GM10266 (cell line): Measurements from ENCODE around the gene RUNX2.

Experiments used
- DNase-seq: peaks from one replicate; pipeline ENCODE4 v3.0.0; 2012; ENCODE audit errors: extremely low spot score
- TF ChIP-seq, protein P1 (sequence below): IDR thresholded peaks from 2 replicates; pipeline ENCODE4 v1.5.1; 2012; ENCODE audit warnings: mild to moderate bottlenecking, low read depth; ENCODE audit not compliant: control insufficient read depth, insufficient read depth; ENCODE audit errors: missing control alignments

Gene RUNX2

DNA sequence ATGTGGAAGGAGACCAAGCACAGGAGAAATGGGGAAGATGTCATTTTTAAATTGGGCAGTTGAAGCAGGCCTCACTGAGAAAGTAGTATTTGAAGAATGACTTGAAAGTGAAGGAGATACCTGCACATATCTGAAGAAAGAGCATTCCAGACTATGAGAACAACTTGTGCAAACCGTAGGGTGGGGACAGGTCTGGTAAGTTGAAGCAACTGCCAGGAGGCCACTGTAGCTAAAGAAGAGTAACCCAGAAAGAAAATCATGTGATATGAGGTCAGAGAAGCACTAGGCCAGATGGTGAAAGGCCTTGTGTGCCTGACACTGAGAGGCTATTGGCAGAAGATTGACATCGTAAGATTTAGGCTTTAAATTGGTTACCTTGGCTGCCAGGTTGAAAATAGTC is 54.3 kb downstream of the RUNX2 start:
- TF ChIP-seq, protein P1, sequence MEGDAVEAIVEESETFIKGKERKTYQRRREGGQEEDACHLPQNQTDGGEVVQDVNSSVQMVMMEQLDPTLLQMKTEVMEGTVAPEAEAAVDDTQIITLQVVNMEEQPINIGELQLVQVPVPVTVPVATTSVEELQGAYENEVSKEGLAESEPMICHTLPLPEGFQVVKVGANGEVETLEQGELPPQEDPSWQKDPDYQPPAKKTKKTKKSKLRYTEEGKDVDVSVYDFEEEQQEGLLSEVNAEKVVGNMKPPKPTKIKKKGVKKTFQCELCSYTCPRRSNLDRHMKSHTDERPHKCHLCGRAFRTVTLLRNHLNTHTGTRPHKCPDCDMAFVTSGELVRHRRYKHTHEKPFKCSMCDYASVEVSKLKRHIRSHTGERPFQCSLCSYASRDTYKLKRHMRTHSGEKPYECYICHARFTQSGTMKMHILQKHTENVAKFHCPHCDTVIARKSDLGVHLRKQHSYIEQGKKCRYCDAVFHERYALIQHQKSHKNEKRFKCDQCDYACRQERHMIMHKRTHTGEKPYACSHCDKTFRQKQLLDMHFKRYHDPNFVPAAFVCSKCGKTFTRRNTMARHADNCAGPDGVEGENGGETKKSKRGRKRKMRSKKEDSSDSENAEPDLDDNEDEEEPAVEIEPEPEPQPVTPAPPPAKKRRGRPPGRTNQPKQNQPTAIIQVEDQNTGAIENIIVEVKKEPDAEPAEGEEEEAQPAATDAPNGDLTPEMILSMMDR = no peak
- DNase-seq = no peak

DNA sequence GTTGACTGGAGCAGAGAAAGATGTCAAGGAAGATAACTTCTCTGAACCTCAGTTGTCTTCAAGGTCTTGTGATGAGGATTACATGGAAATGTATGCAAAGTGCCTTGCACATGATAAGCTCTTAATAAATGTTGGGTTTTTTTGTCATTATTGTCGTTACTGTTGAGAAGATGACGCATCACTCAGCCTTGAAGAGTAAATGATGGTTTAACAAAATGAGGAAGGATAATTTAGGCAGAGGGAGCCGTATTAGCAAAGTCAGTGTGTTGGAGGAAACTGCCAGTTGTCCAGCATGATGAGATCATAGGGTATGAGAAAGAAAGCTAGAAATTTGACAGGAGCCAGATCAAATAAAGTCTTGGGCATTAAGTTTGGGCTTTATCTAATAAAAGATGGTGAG is 58.4 kb downstream of the RUNX2 start:
- no peak for DNase-seq
- TF ChIP-seq, protein P1 = no peak

DNA sequence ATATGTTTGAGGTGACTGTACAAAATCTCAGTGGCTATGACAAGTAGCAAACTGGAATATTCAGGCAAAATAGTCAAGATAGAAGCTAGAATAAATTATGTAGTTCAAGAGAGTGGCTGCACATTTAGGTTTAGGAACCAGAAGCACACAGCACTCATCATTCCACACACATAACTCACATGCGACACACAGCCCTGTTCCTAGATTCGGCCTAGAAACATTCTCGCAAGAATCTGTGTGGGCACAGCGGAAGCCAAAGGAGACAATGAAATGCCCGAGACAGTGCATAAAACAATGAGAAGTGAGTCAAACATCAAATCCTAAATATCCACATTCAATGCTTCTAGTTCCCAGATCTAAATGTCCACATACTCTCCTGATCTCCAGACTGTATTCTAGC is 59.1 kb downstream of the RUNX2 start:
- no peak for DNase-seq
- TF ChIP-seq, protein P1 = no peak

DNA sequence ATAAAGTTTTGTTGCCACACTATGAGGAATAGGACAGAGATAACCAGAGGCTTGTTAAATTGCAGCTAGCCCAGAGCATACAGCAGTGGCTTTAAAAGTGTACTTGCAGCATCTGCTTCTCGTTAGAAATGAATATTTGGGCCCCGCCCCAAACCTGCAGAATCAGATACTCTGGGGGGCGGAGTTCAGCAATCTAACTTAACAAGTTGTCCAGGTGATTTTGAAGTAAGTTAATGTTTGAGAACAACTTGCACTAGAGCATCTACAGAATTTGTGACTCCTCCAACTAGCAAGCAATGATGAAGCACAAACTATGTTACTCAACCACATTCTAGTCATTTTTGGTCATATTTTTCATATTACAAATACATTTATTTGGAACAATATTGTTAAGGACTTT is 60.2 kb downstream of the RUNX2 start:
- TF ChIP-seq, protein P1 = no peak
- no peak for DNase-seq

DNA sequence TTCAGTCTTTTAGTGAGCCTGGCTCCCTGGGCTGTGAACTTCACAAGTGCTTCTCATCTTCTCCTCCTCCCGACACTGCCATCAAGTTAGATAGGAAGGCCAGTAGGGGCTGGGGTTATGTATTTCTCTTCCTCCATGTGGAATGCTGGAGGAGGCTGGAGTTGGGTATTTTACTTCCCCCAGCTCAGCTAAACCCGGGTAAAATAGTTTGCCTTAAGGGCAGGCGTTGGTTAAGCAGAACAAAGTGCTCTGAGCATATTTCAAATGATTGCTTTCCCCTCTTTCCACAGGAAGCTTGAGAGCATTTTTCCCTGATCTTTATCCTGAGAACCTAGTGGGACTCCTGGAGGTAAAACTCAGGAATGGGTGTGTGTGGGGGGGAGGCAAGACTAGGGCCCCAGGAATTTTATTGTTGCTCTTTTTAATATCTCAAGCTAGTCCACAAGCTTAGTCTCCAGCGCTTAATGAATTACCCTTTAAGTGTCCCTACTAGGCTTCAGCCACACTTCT is 66.5 kb downstream of the RUNX2 start:
- no peak for DNase-seq
- TF ChIP-seq, protein P1 = no peak

DNA sequence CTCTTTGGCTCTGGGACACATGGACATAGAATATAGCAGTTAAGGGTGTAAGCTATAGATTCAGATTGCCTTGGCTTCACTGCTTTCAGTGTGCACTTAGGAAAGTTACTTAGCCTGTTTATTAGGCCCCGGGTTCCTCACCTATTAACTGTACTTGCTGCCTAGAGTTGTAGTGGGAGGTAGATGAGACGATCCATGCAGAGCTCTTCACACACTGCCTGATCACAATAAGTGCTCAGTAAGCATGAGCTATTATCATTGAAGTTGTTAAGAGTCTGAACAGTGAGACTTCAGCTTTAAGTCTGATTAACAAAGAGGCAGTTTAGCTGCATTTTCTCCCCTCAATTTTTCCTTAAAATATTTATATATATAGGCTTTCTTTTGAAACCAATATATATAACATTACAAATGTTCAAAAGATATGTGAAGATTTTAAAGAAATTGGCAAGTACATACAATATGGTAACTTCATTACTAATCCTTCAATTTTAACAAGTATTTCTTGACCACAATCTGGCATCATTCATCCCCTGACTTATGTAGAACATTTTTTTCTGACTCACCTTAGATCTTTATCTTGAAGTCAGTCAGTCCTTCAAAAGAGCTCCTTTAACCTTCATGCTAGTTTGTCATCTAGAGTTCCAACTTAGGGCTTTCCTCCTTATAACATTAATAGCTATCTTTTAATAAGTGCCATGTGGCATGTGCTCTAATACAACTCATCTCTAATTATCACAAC is 70.1 kb downstream of the RUNX2 start:
- TF ChIP-seq, protein P1 = no peak
- no peak for DNase-seq

DNA sequence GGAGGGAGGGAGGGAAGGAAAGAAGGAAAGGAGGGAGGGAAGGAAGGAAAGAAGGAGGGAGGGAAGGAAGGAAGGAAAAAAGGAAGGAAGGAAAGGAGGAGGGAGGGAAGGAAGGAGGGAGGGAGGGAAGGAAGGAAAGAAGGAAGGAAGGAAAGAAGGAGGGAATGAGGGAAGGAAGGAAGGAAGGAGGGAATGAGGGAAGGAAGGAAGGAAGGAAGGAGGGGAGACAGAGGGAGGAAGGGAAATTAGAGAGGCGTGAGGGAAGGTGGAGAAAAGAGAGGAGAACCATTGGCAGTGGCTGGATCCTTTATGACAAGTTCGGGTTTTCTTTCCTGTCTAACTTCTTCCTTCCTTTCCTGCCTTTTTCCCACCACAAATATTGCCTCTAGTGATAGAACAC is 71.9 kb downstream of the RUNX2 start:
- DNase-seq = no peak
- TF ChIP-seq, protein P1 = no peak
